GM20431 (cell line): Measurements from ENCODE around the gene THAP12.
"Not testable (repeated sequence)": the region's sequence is repeated elsewhere in the genome, so short reads cannot be mapped to it uniquely, and the experiment has no call there.

Experiments used
- in situ Hi-C: fragments of 300-500 bp; cut with MseI, MboI; formaldehyde crosslinking; loops from one replicate; pipeline ENCODE4 v1.15.0; 2020; ENCODE audit warnings: low sequenced_read_pairs; ENCODE audit not compliant: unreplicated experiment

THAP12 gene

GRCh38 chr11:76380977-76381719 is at the start of gene THAP12, which contains the start of gene GVQW3:
TSS of gene THAP12 (minus strand) at chr11:76381132. CDS start at chr11:76380836, 296 bp downstream.
TSS of gene GVQW3 (plus strand) at chr11:76381323. CDS start at chr11:76381829, 506 bp downstream.
- in situ Hi-C loops, result no loop called here

- in situ Hi-C loops, result no loop called here
Measured at GRCh38 chr11:76426660-76427059, 45.7 kb upstream of the THAP12 start.

- in situ Hi-C loops, result no loop called here
Measured at GRCh38 chr11:76424891-76425290, 44.0 kb upstream of the THAP12 start.

GRCh38 chr11:76424379-76424778 is 43.4 kb upstream of the THAP12 start:
- in situ Hi-C loops, result no loop called here

- in situ Hi-C loops, result no loop called here
Measured at GRCh38 chr11:76419896-76420295, 39.0 kb upstream of the THAP12 start.

GRCh38 chr11:76415073-76415472 is 34.1 kb upstream of the THAP12 start:
- in situ Hi-C loops, result no loop called here

GRCh38 chr11:76410851-76411357 is 30.0 kb upstream of the THAP12 start:
- in situ Hi-C loops, result no loop called here

- in situ Hi-C loops, result no loop called here
Measured at GRCh38 chr11:76408171-76408965, 27.4 kb upstream of the THAP12 start.

- in situ Hi-C loops, result no loop called here
Measured at GRCh38 chr11:76406359-76406758, 25.4 kb upstream of the THAP12 start.

- in situ Hi-C loops, result not testable (repeated sequence)
Measured at GRCh38 chr11:76401484-76401883, 20.6 kb upstream of the THAP12 start.

- in situ Hi-C loops, result no loop called here
Measured at GRCh38 chr11:76400967-76401366, 20.0 kb upstream of the THAP12 start.

- in situ Hi-C loops, result no loop called here
Measured at GRCh38 chr11:76397383-76397782, 16.5 kb upstream of the THAP12 start.

GRCh38 chr11:76395296-76395695 is 14.4 kb upstream of the THAP12 start:
- in situ Hi-C loops, result no loop called here

GRCh38 chr11:76394411-76394810 is 13.5 kb upstream of the THAP12 start:
- in situ Hi-C loops, result no loop called here

GRCh38 chr11:76392870-76393269 is 11.9 kb upstream of the THAP12 start:
- in situ Hi-C loops, result no loop called here

GRCh38 chr11:76391811-76392475 is 11.0 kb upstream of the THAP12 start:
- in situ Hi-C loops, result no loop called here

GRCh38 chr11:76391021-76391420 is 10.1 kb upstream of the THAP12 start:
- in situ Hi-C loops, result no loop called here

- in situ Hi-C loops, result no loop called here
Measured at GRCh38 chr11:76388408-76388807, 7.5 kb upstream of the THAP12 start.

- in situ Hi-C loops, result no loop called here
Measured at GRCh38 chr11:76385903-76386302, 5.0 kb upstream of the THAP12 start.

- in situ Hi-C loops, result no loop called here
Measured at GRCh38 chr11:76382209-76382608, 1.3 kb upstream of the THAP12 start.
